ENCODE results near the gene VPS41. TPM values are rescaled to one million over a fixed set of nuclear protein-coding genes. Genes with fewer than 3 reads are reported as not detected.
"Not testable (repeated sequence)": the region's sequence is repeated elsewhere in the genome, so short reads cannot be mapped to it uniquely, and the experiment has no call there.

The VPS41 gene
- total and polyA plus RNA-seq, 2 of the 13 experiments (the other 11 are each of a cell fraction or from before 2014, with no cell fraction given) = 12.1 to 43.4 TPM

DNA sequence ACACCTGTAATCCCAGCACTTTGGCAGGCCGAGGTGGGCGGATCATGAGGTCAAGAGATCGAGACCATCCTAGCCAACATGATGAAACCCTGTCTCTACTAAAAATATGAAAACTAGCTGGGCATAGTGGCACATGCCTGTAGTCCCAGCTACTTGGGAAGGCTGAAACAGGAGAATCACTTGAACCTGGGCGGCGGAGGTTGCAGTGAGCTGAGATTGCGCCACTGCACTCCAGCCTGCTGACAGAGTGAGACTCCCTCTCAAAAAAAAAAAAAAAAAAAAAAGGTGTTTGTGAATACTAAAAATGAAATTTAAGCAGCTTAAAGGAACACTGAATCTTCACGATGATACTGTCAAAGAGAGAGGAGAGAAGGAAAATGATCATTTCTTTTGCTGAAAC, 54.0 kb downstream of the VPS41 start:
- DNase-seq (ENCODE audit: low spot score); H3K4me1 ChIP-seq (ENCODE audit: insufficient read depth, low read length); in situ Hi-C loops (cut with HindIII; ENCODE audit: extremely low pct_ligation_motif_present, low pct_unique_long_range_greater_than_20kb); H3K36me3 ChIP-seq (replicated peaks in 1 of 2; ENCODE audit: control insufficient read depth in 1 of 2, insufficient read depth in 2 of 2, low read length in 2 of 2); ATAC-seq; intact Hi-C loops (cut with micrococcal nuclease; ENCODE audit: unreplicated experiment); CTCF ChIA-PET (ENCODE audit: low intra/inter-chr PET ratio, low total read pairs); H3K9ac ChIP-seq (ENCODE audit: insufficient read depth, low read depth, low read length); FAIRE-seq; POLR2A ChIA-PET; H4K20me1 ChIP-seq (ENCODE audit: insufficient read depth, low read length); H3K79me2 ChIP-seq (ENCODE audit: insufficient read depth, low read length); H3K9me3 ChIP-seq (ENCODE audit: low read length); H3K27ac ChIP-seq (ENCODE audit: extremely low read length, insufficient read depth, low read length); H3K27me3 ChIP-seq (ENCODE audit: control insufficient read depth in 1 of 2, insufficient read depth in 2 of 2, low read length in 2 of 2); BruUV-seq (replicated peaks); H2AFZ ChIP-seq (ENCODE audit: low read length); H3K4me3 ChIP-seq (replicated peaks in 1 of 3; ENCODE audit: insufficient read depth in 1 of 3, low read depth in 2 of 3, low read length in 3 of 3); H3K4me2 ChIP-seq (ENCODE audit: low read depth, low read length): not testable (repeated sequence)
- over 99% methylated on average over 7 of the region's 7 CpGs for WGBS (ENCODE audit: low lambda C conversion rate)

- ATAC-seq = no peak
Measured at GRCh38 chr7:38851321-38851720, 57.7 kb downstream of the VPS41 start.

More at GRCh38 chr7:38851321-38851720, 57.7 kb downstream of the VPS41 start:
- Histone ChIP-seq H3K36me3 (replicated peaks in 1 of 2; ENCODE audit: control insufficient read depth in 1 of 2, insufficient read depth in 2 of 2, low read length in 2 of 2) (0 out of 5 replicates have a peak, but pooled peaks cover 0 to 3% of the 10 kb centered on the region in 2 experiments), H3K4me1 (ENCODE audit: insufficient read depth, low read length) (no peaks in the 10 kb centered on the region), H3K4me3 (replicated peaks in 1 of 3; ENCODE audit: insufficient read depth in 1 of 3, low read depth in 2 of 3, low read length in 3 of 3) (no peak overlapping the region), H3K27ac (ENCODE audit: extremely low read length, insufficient read depth, low read length) (no peak overlapping the region), H3K9me3 (ENCODE audit: low read length) (no peaks in the 10 kb centered on the region), H4K20me1 (ENCODE audit: insufficient read depth, low read length) (no peaks in the 10 kb centered on the region), H3K27me3 (ENCODE audit: control insufficient read depth in 1 of 2, insufficient read depth in 2 of 2, low read length in 2 of 2) (no peaks in the 10 kb centered on the region), H2AFZ (ENCODE audit: low read length) (no peak overlapping the region), H3K4me2 (ENCODE audit: low read depth, low read length) (no peak overlapping the region), H3K9ac (ENCODE audit: insufficient read depth, low read depth, low read length) (no peak overlapping the region), H3K79me2 (ENCODE audit: insufficient read depth, low read length) (no peaks in the 10 kb centered on the region)
- intact Hi-C loops (cut with micrococcal nuclease; ENCODE audit: unreplicated experiment) = no loop called here
- DNase-seq (ENCODE audit: low spot score) = no peak
- in situ Hi-C loops (cut with HindIII; ENCODE audit: extremely low pct_ligation_motif_present, low pct_unique_long_range_greater_than_20kb) = no loop called here
- ChIA-PET CTCF (ENCODE audit: low intra/inter-chr PET ratio, low total read pairs) (no interaction called here), POLR2A (no interaction called here)
- FAIRE-seq = no peak
- WGBS (ENCODE audit: low lambda C conversion rate) = 95% methylated on average over 2 of the region's 2 CpGs
- TF ChIP-seq NR3C1 (CRISPR knock-in tag; IDR thresholded peaks at IDR 0.05) (no peak), ASH2L (IDR thresholded peaks at IDR 0.05; ENCODE audit: insufficient read length, low read depth, low read length) (no peak), MYPOP (CRISPR knock-in tag; IDR thresholded peaks at IDR 0.05) (no peak), ZNF891 (CRISPR knock-in tag; IDR thresholded peaks at IDR 0.05) (no peak), ZFYVE20 (CRISPR knock-in tag; IDR thresholded peaks at IDR 0.05; ENCODE audit: borderline replicate concordance, low read depth) (no peak)
- TF ChIP-seq, protein P1, sequence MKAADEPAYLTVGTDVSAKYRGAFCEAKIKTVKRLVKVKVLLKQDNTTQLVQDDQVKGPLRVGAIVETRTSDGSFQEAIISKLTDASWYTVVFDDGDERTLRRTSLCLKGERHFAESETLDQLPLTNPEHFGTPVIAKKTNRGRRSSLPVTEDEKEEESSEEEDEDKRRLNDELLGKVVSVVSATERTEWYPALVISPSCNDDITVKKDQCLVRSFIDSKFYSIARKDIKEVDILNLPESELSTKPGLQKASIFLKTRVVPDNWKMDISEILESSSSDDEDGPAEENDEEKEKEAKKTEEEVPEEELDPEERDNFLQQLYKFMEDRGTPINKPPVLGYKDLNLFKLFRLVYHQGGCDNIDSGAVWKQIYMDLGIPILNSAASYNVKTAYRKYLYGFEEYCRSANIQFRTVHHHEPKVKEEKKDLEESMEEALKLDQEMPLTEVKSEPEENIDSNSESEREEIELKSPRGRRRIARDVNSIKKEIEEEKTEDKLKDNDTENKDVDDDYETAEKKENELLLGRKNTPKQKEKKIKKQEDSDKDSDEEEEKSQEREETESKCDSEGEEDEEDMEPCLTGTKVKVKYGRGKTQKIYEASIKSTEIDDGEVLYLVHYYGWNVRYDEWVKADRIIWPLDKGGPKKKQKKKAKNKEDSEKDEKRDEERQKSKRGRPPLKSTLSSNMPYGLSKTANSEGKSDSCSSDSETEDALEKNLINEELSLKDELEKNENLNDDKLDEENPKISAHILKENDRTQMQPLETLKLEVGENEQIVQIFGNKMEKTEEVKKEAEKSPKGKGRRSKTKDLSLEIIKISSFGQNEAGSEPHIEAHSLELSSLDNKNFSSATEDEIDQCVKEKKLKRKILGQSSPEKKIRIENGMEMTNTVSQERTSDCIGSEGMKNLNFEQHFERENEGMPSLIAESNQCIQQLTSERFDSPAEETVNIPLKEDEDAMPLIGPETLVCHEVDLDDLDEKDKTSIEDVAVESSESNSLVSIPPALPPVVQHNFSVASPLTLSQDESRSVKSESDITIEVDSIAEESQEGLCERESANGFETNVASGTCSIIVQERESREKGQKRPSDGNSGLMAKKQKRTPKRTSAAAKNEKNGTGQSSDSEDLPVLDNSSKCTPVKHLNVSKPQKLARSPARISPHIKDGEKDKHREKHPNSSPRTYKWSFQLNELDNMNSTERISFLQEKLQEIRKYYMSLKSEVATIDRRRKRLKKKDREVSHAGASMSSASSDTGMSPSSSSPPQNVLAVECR (CRISPR knock-in tag; IDR thresholded peaks at IDR 0.05; ENCODE audit: borderline replicate concordance) = no peak
- TF ChIP-seq, protein P2, sequence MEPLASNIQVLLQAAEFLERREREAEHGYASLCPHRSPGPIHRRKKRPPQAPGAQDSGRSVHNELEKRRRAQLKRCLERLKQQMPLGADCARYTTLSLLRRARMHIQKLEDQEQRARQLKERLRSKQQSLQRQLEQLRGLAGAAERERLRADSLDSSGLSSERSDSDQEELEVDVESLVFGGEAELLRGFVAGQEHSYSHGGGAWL (CRISPR knock-in tag; IDR thresholded peaks at IDR 0.05) = no peak
- TF ChIP-seq, protein P3, sequence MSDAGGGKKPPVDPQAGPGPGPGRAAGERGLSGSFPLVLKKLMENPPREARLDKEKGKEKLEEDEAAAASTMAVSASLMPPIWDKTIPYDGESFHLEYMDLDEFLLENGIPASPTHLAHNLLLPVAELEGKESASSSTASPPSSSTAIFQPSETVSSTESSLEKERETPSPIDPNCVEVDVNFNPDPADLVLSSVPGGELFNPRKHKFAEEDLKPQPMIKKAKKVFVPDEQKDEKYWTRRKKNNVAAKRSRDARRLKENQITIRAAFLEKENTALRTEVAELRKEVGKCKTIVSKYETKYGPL (CRISPR knock-in tag; IDR thresholded peaks at IDR 0.05) = no peak
- no TSS peak for BruUV-seq (replicated peaks)

Measured in HepG2 (cell line).